H1 (cell line): Measurements from ENCODE around the gene RIPK4. TPM values are rescaled to one million over a fixed set of nuclear protein-coding genes. Genes with fewer than 3 reads are reported as not detected.

Source experiments
- CTCF ChIA-PET: fragments of 300-600 bp; sonication (Branson Sonifier 250); formaldehyde crosslinking; loops from one replicate; lab custom pipeline; 2021; ENCODE audit not compliant: partially characterized antibody; lab: Charles Lee
- POLR2A ChIA-PET: fragments of 300-600 bp; sonication (Branson Sonifier 250); formaldehyde crosslinking; loops from one replicate; lab custom pipeline; 2021; ENCODE audit warnings: inconsistent platforms; ENCODE audit not compliant: partially characterized antibody; lab: Charles Lee
- DNase-seq, 2 experiments: peaks; one replicate each; pipeline versions ENCODE4 v3.0.0 to v3.0.0-alpha.2; 2010 to 2022; ENCODE audit warnings: low spot score in 2 of 2, low read depth in 1 of 2, mixed read lengths in 1 of 2
- FAIRE-seq: peaks from 2 replicates; lab custom pipeline; 2011; peaks lifted over from hg19 to GRCh38; lab: Jason Lieb, UNC
- H2AFZ ChIP-seq: 2 replicates; pipeline ENCODE4 v1.8.1; 2012; ENCODE audit warnings: low read length, inconsistent platforms
- H2AK5ac ChIP-seq: 2 replicates; pipeline ENCODE4 v1.6.1; 2013; ENCODE audit warnings: low read depth, low read length
- H2BK120ac ChIP-seq: replicated peaks from 2 replicates; pipeline ENCODE3; 2013; ENCODE audit warnings: low read depth, low read length, inconsistent platforms
- H2BK12ac ChIP-seq: 2 replicates; pipeline ENCODE4 v1.6.1; 2013; ENCODE audit warnings: low read depth, low read length
- H2BK15ac ChIP-seq: 2 replicates; pipeline ENCODE4 v1.6.1; 2013; ENCODE audit warnings: low read length
- H2BK20ac ChIP-seq: 2 replicates; pipeline ENCODE4 v1.6.1; 2013; ENCODE audit warnings: low read length
- H2BK5ac ChIP-seq: 2 replicates; pipeline ENCODE4 v1.6.1; 2013; ENCODE audit warnings: low read depth, low read length
- H3K14ac ChIP-seq: 2 replicates; pipeline ENCODE4 v1.6.1; 2013; ENCODE audit warnings: inconsistent platforms; ENCODE audit not compliant: insufficient read length
- H3K18ac ChIP-seq: 2 replicates; pipeline ENCODE4 v1.6.1; 2013; ENCODE audit warnings: low read length; ENCODE audit errors: extremely low read depth
- H3K23ac ChIP-seq: 2 replicates; pipeline ENCODE4 v1.6.1; 2013; ENCODE audit warnings: inconsistent platforms; ENCODE audit not compliant: insufficient read length
- H3K23me2 ChIP-seq: 2 replicates; pipeline ENCODE4 v1.6.1; 2013; ENCODE audit warnings: low read depth, low read length
- H3K27ac ChIP-seq: 2 replicates; pipeline ENCODE4 v1.6.1; 2011; ENCODE audit warnings: low read depth, low read length, inconsistent platforms
- H3K27me3 ChIP-seq, 4 experiments: replicated peaks in 1 of 4; 1 replicate in 1 of 4; 2 replicates in 3 of 4; pipeline versions ENCODE4 v1.6.1 to v1.8.1; 2011 to 2013; ENCODE audit warnings: low read length in 3 of 4, mild to moderate bottlenecking in 3 of 4, inconsistent platforms in 2 of 4, mixed read lengths in 2 of 4, moderate library complexity in 1 of 4; ENCODE audit not compliant: control insufficient read depth in 3 of 4, insufficient read depth in 3 of 4; ENCODE audit errors: extremely low read depth in 1 of 4
- H3K36me3 ChIP-seq, 4 experiments: 2 replicates each; pipeline versions ENCODE4 v1.6.1 to v1.8.1; 2011 to 2013; ENCODE audit warnings: mild to moderate bottlenecking in 4 of 4, low read length in 3 of 4, moderate library complexity in 2 of 4, control low read depth in 1 of 4, inconsistent platforms in 1 of 4; ENCODE audit not compliant: insufficient read depth in 4 of 4, control insufficient read depth in 2 of 4
- H3K4ac ChIP-seq: replicated peaks from 2 replicates; pipeline ENCODE3; 2013; ENCODE audit warnings: low read length, low read depth, mixed read lengths, inconsistent platforms; ENCODE audit not compliant: insufficient read length
- H3K4me1 ChIP-seq, 4 experiments: replicated peaks in 1 of 4; 1 replicate in 1 of 4; 2 replicates in 3 of 4; pipeline versions ENCODE4 v1.6.1 to v1.8.1; 2011 to 2013; ENCODE audit warnings: low read length in 3 of 4, inconsistent platforms in 2 of 4, mixed read lengths in 1 of 4; ENCODE audit not compliant: insufficient read depth in 4 of 4, control insufficient read depth in 3 of 4
- H3K4me2 ChIP-seq, 2 experiments: 2 replicates each; pipeline versions ENCODE4 v1.6.1 to v1.8.1; 2011 to 2013; ENCODE audit warnings: low read depth in 2 of 2, low read length in 2 of 2, control low read depth in 1 of 2, inconsistent platforms in 1 of 2, mild to moderate bottlenecking in 1 of 2; ENCODE audit not compliant: insufficient read depth in 1 of 2
- H3K4me3 ChIP-seq, 4 experiments: fragments of 200-600, 300-600 bp in 1 of 4; sonication (generic), shearing (Covaris generic), sonication (Bioruptor Twin) in 1 of 4; 2 replicates each; pipeline versions ENCODE4 v1.5.1 to v1.8.1; 2011 to 2016; ENCODE audit warnings: low read length in 4 of 4, low read depth in 3 of 4, control low read depth in 2 of 4, inconsistent platforms in 2 of 4, mild to moderate bottlenecking in 2 of 4, mixed read lengths in 1 of 4, moderate library complexity in 1 of 4; ENCODE audit not compliant: insufficient read depth in 2 of 4; ENCODE audit errors: extremely low read depth in 1 of 4
- H3K56ac ChIP-seq: replicated peaks from 2 replicates; pipeline ENCODE3; 2013; ENCODE audit warnings: low read depth, mild to moderate bottlenecking, mixed read lengths, low read length, inconsistent platforms; ENCODE audit not compliant: insufficient read length
- H3K79me1 ChIP-seq: 2 replicates; pipeline ENCODE4 v1.6.1; 2013; ENCODE audit warnings: low read depth, low read length, control low read depth
- H3K79me2 ChIP-seq, 2 experiments: 2 replicates each; pipeline versions ENCODE4 v1.6.1 to v1.8.1; 2012 to 2013; ENCODE audit warnings: low read length in 2 of 2, mild to moderate bottlenecking in 2 of 2, inconsistent platforms in 1 of 2; ENCODE audit not compliant: insufficient read depth in 2 of 2, control insufficient read depth in 1 of 2
- H3K9ac ChIP-seq, 4 experiments: replicated peaks in 1 of 4; 1 replicate in 1 of 4; 2 replicates in 3 of 4; pipeline versions ENCODE4 v1.6.1 to v1.8.1; 2011 to 2013; ENCODE audit warnings: low read depth in 3 of 4, low read length in 3 of 4, control low read depth in 2 of 4, mild to moderate bottlenecking in 2 of 4, moderate library complexity in 2 of 4, inconsistent platforms in 1 of 4; ENCODE audit errors: extremely low read depth in 1 of 4
- H3K9me3 ChIP-seq, 2 experiments: 2 replicates each; pipeline versions ENCODE4 v1.6.1 to v1.8.1; 2012 to 2013; ENCODE audit warnings: mild to moderate bottlenecking in 2 of 2, moderate library complexity in 2 of 2, control low read depth in 1 of 2, inconsistent platforms in 1 of 2, low read depth in 1 of 2, low read length in 1 of 2, mixed read lengths in 1 of 2; ENCODE audit not compliant: insufficient read depth in 2 of 2
- H4K20me1 ChIP-seq, 2 experiments: replicated peaks in 1 of 2; 2 replicates each; pipeline versions ENCODE3 to v1.8.1; 2011 to 2013; ENCODE audit warnings: inconsistent platforms in 2 of 2, low read length in 2 of 2, mild to moderate bottlenecking in 1 of 2; ENCODE audit not compliant: insufficient read depth in 2 of 2, control insufficient read depth in 1 of 2
- H4K5ac ChIP-seq: 2 replicates; pipeline ENCODE4 v1.6.1; 2013; ENCODE audit warnings: low read length, low read depth, mixed read lengths, inconsistent platforms; ENCODE audit not compliant: insufficient read length
- H4K8ac ChIP-seq: 2 replicates; pipeline ENCODE4 v1.8.0; 2013; ENCODE audit warnings: mild to moderate bottlenecking, moderate library complexity, low read length, inconsistent platforms; ENCODE audit not compliant: insufficient read depth; ENCODE audit errors: extremely low read depth
- H4K91ac ChIP-seq: replicated peaks from 2 replicates; pipeline ENCODE3; 2013; ENCODE audit warnings: low read length, mixed read lengths, inconsistent platforms; ENCODE audit not compliant: insufficient read length
- MAFK ChIP-seq: IDR thresholded peaks from 2 replicates; pipeline ENCODE4 v1.6.1; 2012; ENCODE audit warnings: low read depth, mild to moderate bottlenecking, improper control_type of control experiment, low read length
- RFX5 ChIP-seq: IDR thresholded peaks from 2 replicates; pipeline ENCODE4 v1.6.1; 2011; ENCODE audit warnings: low read depth, low read length, improper control_type of control experiment, borderline replicate concordance
- WGBS, 2 experiments: shearing (Covaris generic) in 1 of 2; methylation state at CpG; one replicate each; pipeline versions ENCODE4 v1.1.6 to v1.1.7; 2013 to 2015; ENCODE audit warnings: low lambda C conversion rate in 2 of 2, mixed read lengths in 2 of 2, inconsistent platforms in 1 of 2, low coverage in 1 of 2, missing lambda C conversion rate in 1 of 2; ENCODE audit not compliant: insufficient replicate concordance in 2 of 2, insufficient coverage in 1 of 2, insufficient read length in 1 of 2; ENCODE audit errors: extremely low coverage in 1 of 2, missing lambda C conversion rate in 1 of 2; 5-methylcytosine and 5-hydroxymethylcytosine counted together
- polyA plus RNA-seq, 7 experiments: library from polyadenylated mRNA; depleted of rRNA in 3 of 7; stranded (reverse) in 5 of 7; unstranded in 2 of 7; fragments of >200 nt in 5 of 7; fragments of 200-250 nt in 2 of 7; gene quantifications; 1 replicate in 5 of 7; 2 replicates in 1 of 7; 4 replicates in 1 of 7; pipeline versions ENCODE4 v1.2.1 to v1.2.3, GENCODE V29; 2011 to 2013; ENCODE audit warnings: missing spikeins in 2 of 7, mixed read lengths in 2 of 7
- total RNA-seq: library from RNA; stranded (reverse); fragmentation: NEBNext Ultra II Directional; extraction: Animal tissue kit (Norgen Biotek cat#: 25700); gene quantifications from 2 replicates; pipeline ENCODE4 v1.2.1, GENCODE V29; 2021

Gene RIPK4
- total and polyA plus RNA-seq, 2 of the 8 experiments (the other 6 are each of a cell fraction or from before 2014, with no cell fraction given) = 2.7 to 5.6 TPM

GRCh38 chr21:41792711-41793110 lies 25.9 kb upstream of the RIPK4 start:
- Histone ChIP-seq H3K4me1 (peaks cover 0 to 3% (median 1%) of the 10 kb centered on the region in 4 experiments; a peak in 2 of 7 replicates), H2AK5ac (no peak overlapping the region), H3K4me3 (no peak overlapping the region), H3K9ac (no peak overlapping the region), H4K8ac (no peak overlapping the region), H2BK5ac (no peak overlapping the region), H2BK12ac (no peak overlapping the region), H3K14ac (no peak overlapping the region), H3K9me3 (peaks cover 0 to 5% of the 10 kb centered on the region in 2 experiments; a peak in 2 of 4 replicates), H3K23me2 (peaks cover 1% of the 10 kb centered on the region; the same call in 1 of the 2 replicates), H2AFZ (no peak overlapping the region), H2BK20ac (no peak overlapping the region), H2BK120ac (no peak overlapping the region)
- no peak for FAIRE-seq
- TF ChIP-seq RFX5 (no peak), MAFK (0 out of 2 replicates have a peak, but pooled peaks have one; percentile 9)
- TF ChIP-seq, all 59 proteins: peak for 1
- Histone ChIP-seq H3K27ac (no peak overlapping the region), H3K79me1 (no peaks in the 10 kb centered on the region), H3K18ac (no peak overlapping the region), H4K20me1 (no peaks in the 10 kb centered on the region), H3K4me2 (no peak overlapping the region), H3K23ac (no peak overlapping the region), H3K4ac (no peak overlapping the region), H3K36me3 (no peaks in the 10 kb centered on the region), H3K79me2 (no peaks in the 10 kb centered on the region), H3K56ac (no peak overlapping the region), H3K27me3 (no peaks in the 10 kb centered on the region), H2BK15ac (no peak overlapping the region), H4K91ac (no peak overlapping the region), H4K5ac (no peak overlapping the region)
- CTCF ChIA-PET = interaction anchor here (1.0 to 2.9 kb wide), 2 partner anchors 10 to 180 kb away, joined by 3 to 12 read pairs; no protein-coding TSS in a partner anchor
- POLR2A ChIA-PET = interaction anchor here (0.5 kb wide), 1 partner anchor 13 kb away, joined by 3 read pairs; no protein-coding TSS in a partner anchor
- DNase-seq = no peak
- 92% methylated on average over 3 of the region's 3 CpGs; no CpG with 5 or more reads in 1 of the 2 experiments for WGBS, 2 experiments
